ENCODE results near the gene MAFF. TPM values are rescaled to one million over a fixed set of nuclear protein-coding genes. Genes with fewer than 3 reads are reported as not detected.

Gene MAFF
- total and polyA plus RNA-seq, 12 donors, result 2.9 to 21.4 (median 6.0) TPM

- peak; percentile 39 to 75 (median 63) for TF ChIP-seq CTCF (IDR thresholded peaks at IDR 0.05)
- Histone ChIP-seq H3K9me3 (no peaks in the 10 kb centered on the region), H3K27ac (peak overlapping the region; percentile 21 to 93 (median 80)), H3K36me3 (peaks cover 0 to 16% (median 0%) of the 10 kb centered on the region in 9 donors), H3K27me3 (no peaks in the 10 kb centered on the region), H3K4me3 (no peak overlapping the region), H3K4me1 (peaks cover 33 to 96% (median 87%) of the 10 kb centered on the region in 9 donors)
- ATAC-seq (peak; percentile 31 to 55 (median 44)), DNase-seq (peak in 1 of 2 donors; percentile 69)
- 55 to 62% methylated on average over 20 of the region's 20 CpGs for WGBS, 2 donors
- intact Hi-C loops (cut with DNase I), result loop anchor here in 2 of 10 donors (5.0 to 10.0 kb wide), 2 partner anchors 50 to 93 kb away; no protein-coding TSS in a partner anchor
Measured at GRCh38 chr22:38262051-38262795, 60.4 kb downstream of the MAFF start.

- TF ChIP-seq CTCF (IDR thresholded peaks at IDR 0.05), result no peak
- H3K4me3 ChIP-seq, result no peak overlapping the region
- no peak for ATAC-seq
- no peak for DNase-seq
- peak overlapping the region in 6 of 10 donors; percentile 5 to 99 (median 90) for H3K27ac ChIP-seq
- no peaks in the 10 kb centered on the region for H3K9me3 ChIP-seq
- 70 to 81% methylated on average over 6 of the region's 6 CpGs for WGBS, 2 donors
- no peaks in the 10 kb centered on the region for H3K27me3 ChIP-seq
- H3K4me1 ChIP-seq, result peaks cover 26 to 94% (median 85%) of the 10 kb centered on the region in 9 donors
- intact Hi-C loops (cut with DNase I), result loop anchor here in 2 of 10 donors (5.0 to 10.0 kb wide), 2 partner anchors 48 to 90 kb away; no protein-coding TSS in a partner anchor
- peaks cover 0 to 16% (median 0%) of the 10 kb centered on the region in 9 donors for H3K36me3 ChIP-seq
Measured at GRCh38 chr22:38264322-38264843, 62.6 kb downstream of the MAFF start.

Other genes starting within 250 kb of the MAFF start
- 1 to 10 TPM in 2 of 10 donors, under 1 TPM in 8; 0.17 to 1.1 (median 0.55) TPM for gene C22orf23, start 248.4 kb upstream of the MAFF start, total RNA-seq
- gene C22orf23, start 248.4 kb upstream of the MAFF start, polyA plus RNA-seq, result under 1 TPM; 0.22 to 0.25 TPM
- 10 to 100 TPM; 62.4 to 95.7 (median 76.6) TPM for gene POLR2F, start 248.3 kb upstream of the MAFF start, total RNA-seq
- 100 to 1,000 TPM; 150 to 200 TPM for gene POLR2F, start 248.3 kb upstream of the MAFF start, polyA plus RNA-seq
- gene SOX10, start 217.4 kb upstream of the MAFF start, total RNA-seq, result 1 to 10 TPM in 5 of 10 donors, under 1 TPM in 5; 0.11 to 3.2 (median 0.78) TPM
- gene SOX10, start 217.4 kb upstream of the MAFF start, polyA plus RNA-seq, result 1 to 10 TPM; 1.8 to 3.8 TPM
- gene PICK1, start 144.6 kb upstream of the MAFF start, total RNA-seq, result 10 to 100 TPM; 17.4 to 30.7 (median 22.1) TPM
- 10 to 100 TPM; 27.3 to 32.9 TPM for gene PICK1, start 144.6 kb upstream of the MAFF start, polyA plus RNA-seq
- under 1 TPM in 1 of 10 donors, not detected in 9; 0.34 TPM for gene SLC16A8, start 117.8 kb upstream of the MAFF start, total RNA-seq
- gene SLC16A8, start 117.8 kb upstream of the MAFF start, polyA plus RNA-seq, result under 1 TPM; 0.19 to 0.22 TPM
- under 1 TPM in 6 of 10 donors, not detected in 4; 0.12 to 0.36 (median 0.17) TPM for gene BAIAP2L2, start 91.3 kb upstream of the MAFF start, total RNA-seq
- gene BAIAP2L2, start 91.3 kb upstream of the MAFF start, polyA plus RNA-seq, result under 1 TPM; 0.28 to 0.37 TPM
- gene PLA2G6, start 20.2 kb upstream of the MAFF start, total RNA-seq, result 10 to 100 TPM in 8 of 10 donors, 1 to 10 TPM in 2; 8.8 to 17.1 (median 13.5) TPM
- 10 to 100 TPM in 1 of 2 donors, 1 to 10 TPM in 1; 6.0 to 35.1 TPM for gene PLA2G6, start 20.2 kb upstream of the MAFF start, polyA plus RNA-seq
- gene TMEM184B, start 71.0 kb downstream of the MAFF start, total RNA-seq, result 10 to 100 TPM; 36.2 to 51.6 (median 46.1) TPM
- gene TMEM184B, start 71.0 kb downstream of the MAFF start, polyA plus RNA-seq, result 10 to 100 TPM; 20.8 to 29.7 TPM
- gene CSNK1E, start 115.4 kb downstream of the MAFF start, total RNA-seq, result 10 to 100 TPM; 64.1 to 88.1 (median 78.6) TPM
- 10 to 100 TPM; 81.6 to 83.4 TPM for gene CSNK1E, start 115.4 kb downstream of the MAFF start, polyA plus RNA-seq

All from heart right ventricle (tissue), 16 donors.